Mesothelial cell of epicardium (in vitro differentiated cells): ENCODE data around the gene DIS3L2. TPM values are rescaled to one million over a fixed set of nuclear protein-coding genes. Genes with fewer than 3 reads are reported as not detected.
A peak's percentile ranks its signal among the peaks of the same experiment; 100 is the strongest.

Experiments used
- DNase-seq, 2 experiments: peaks; one replicate each; pipeline ENCODE4 v3.0.0; 2021; ENCODE audit warnings: low spot score in 2 of 2; ENCODE audit not compliant: unreplicated experiment in 2 of 2
- H3K27ac Mint-ChIP-seq: 2 replicates; pipeline ENCODE4 v1.8.0; 2021; ENCODE audit warnings: mixed read lengths
- H3K27me3 Mint-ChIP-seq: 2 replicates; pipeline ENCODE4 v1.8.0; 2021; ENCODE audit warnings: low read depth, mixed read lengths
- H3K36me3 Mint-ChIP-seq: 2 replicates; pipeline ENCODE4 v1.8.0; 2021; ENCODE audit warnings: mixed read lengths
- H3K4me1 Mint-ChIP-seq: 2 replicates; pipeline ENCODE4 v1.8.0; 2021; ENCODE audit warnings: mixed read lengths
- H3K4me3 Mint-ChIP-seq: 2 replicates; pipeline ENCODE4 v1.8.0; 2021; ENCODE audit warnings: mild to moderate bottlenecking, moderate library complexity, mixed read lengths
- H3K9me3 Mint-ChIP-seq: 2 replicates; pipeline ENCODE4 v1.8.0; 2021; ENCODE audit warnings: mixed read lengths
- total RNA-seq: library from RNA; stranded (reverse); gene quantifications from 3 replicates; pipeline ENCODE4 v1.2.1, GENCODE V29; 2021
- TF ChIP-seq, protein P1 (sequence below): fragments of 200-600 bp; sonication (generic); IDR thresholded peaks from one replicate; pipeline ENCODE4 v1.5.0; 2021; ENCODE audit warnings: antibody characterized with exemption; ENCODE audit not compliant: unreplicated experiment

The DIS3L2 gene
- total RNA-seq, 1 donor from 2014 or later: 74.4 TPM

DNA sequence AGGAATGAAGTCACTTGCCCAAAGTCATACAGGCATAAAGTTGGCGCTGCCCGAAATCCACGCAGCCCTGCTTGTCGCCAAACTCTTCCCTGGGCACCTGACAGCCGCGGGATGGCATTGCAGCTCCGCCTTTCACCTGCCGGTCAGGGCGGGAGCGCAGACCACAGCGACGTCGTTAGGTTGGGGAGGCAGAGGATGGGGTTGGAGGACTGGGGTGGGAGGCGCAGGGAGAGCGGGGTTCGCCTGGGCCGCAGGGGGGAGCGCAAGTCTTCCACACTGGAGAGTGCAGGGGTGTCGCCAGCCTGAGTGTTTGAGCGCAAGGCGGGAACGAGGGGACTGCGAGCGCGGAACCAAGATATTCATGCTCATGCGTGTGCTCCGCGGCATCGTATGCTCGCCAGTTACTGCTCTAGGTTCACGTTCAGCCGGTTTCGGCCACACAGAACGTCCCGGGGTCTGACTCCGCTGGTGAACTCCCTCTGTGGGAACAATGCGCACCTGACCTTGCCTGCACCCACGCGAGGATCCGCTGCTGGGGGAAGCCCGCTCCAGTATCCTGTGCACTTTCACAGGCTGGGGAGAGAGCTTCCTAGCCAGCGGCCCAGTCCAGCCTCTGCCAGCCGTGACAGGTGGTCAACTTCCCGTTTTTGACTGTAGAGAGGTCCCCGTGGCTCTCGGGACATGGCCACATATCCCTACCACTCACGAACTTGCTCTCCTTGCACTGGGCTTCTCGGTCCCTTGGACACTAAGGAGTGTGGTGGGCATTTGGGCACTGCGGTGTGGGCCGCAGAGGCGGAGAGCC is 34.5 kb upstream of the DIS3L2 start:
- no peaks in the 10 kb centered on the region for H3K9me3 Mint-ChIP-seq
- no peak overlapping the region for H3K27ac Mint-ChIP-seq
- TF ChIP-seq, protein P1, sequence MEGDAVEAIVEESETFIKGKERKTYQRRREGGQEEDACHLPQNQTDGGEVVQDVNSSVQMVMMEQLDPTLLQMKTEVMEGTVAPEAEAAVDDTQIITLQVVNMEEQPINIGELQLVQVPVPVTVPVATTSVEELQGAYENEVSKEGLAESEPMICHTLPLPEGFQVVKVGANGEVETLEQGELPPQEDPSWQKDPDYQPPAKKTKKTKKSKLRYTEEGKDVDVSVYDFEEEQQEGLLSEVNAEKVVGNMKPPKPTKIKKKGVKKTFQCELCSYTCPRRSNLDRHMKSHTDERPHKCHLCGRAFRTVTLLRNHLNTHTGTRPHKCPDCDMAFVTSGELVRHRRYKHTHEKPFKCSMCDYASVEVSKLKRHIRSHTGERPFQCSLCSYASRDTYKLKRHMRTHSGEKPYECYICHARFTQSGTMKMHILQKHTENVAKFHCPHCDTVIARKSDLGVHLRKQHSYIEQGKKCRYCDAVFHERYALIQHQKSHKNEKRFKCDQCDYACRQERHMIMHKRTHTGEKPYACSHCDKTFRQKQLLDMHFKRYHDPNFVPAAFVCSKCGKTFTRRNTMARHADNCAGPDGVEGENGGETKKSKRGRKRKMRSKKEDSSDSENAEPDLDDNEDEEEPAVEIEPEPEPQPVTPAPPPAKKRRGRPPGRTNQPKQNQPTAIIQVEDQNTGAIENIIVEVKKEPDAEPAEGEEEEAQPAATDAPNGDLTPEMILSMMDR: no peak
- DNase-seq: no peak
- no peaks in the 10 kb centered on the region for H3K36me3 Mint-ChIP-seq
- peaks cover 95% of the 10 kb centered on the region for H3K27me3 Mint-ChIP-seq
- peaks cover 8% of the 10 kb centered on the region for H3K4me1 Mint-ChIP-seq
- H3K4me3 Mint-ChIP-seq: peak overlapping the region; percentile 73

DNA sequence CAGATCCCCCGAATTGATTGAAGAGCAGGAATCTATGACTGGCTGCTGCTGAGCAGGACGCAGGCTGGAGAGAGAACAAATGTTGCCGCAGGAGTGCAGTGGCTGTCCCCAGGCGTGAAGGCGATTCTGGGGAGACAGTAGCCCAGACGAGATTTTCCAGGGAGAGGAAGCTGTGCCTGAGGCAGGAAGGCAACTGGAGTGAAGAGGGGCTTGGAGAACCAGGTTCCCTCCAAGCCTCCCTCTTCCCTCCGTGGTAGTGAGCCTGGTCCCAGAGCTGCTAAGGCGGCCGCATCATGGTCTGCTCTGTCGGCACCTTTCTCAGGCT is 34.0 kb upstream of the DIS3L2 start:
- no peak for DNase-seq
- no peak overlapping the region for H3K4me3 Mint-ChIP-seq

DNA sequence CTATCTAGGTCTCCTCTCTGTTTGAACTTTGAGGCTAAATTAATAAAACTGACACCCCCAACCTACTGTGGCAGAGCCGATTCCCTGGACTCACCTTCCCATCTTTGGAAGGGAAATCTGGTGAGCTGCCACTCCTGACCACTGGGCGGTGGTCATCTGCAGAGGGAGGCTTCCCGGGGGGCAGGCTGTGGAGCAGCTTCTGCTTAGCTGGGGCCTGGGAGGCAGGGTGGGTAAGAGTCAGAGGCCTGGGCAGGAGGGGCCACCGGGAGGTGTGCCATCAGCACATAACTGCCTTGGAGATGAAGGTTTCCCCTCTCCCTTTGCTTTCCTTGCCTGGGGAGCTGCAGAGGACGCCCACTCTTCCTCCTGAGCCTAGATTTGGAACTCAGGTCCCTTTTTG is 33.0 kb upstream of the DIS3L2 start:
- DNase-seq: peak in 1 of 2 experiments; percentile 35
- Mint-ChIP-seq H3K9me3 (no peaks in the 10 kb centered on the region), H3K36me3 (no peaks in the 10 kb centered on the region), H3K4me1 (peaks cover 8% of the 10 kb centered on the region), H3K4me3 (peak overlapping the region; percentile 1), H3K27ac (no peak overlapping the region), H3K27me3 (peaks cover 86% of the 10 kb centered on the region)
- TF ChIP-seq, protein P1: no peak

More for the DNA sequence above, 34.0 kb upstream of the DIS3L2 start:
- peaks cover 93% of the 10 kb centered on the region for H3K27me3 Mint-ChIP-seq
- peaks cover 8% of the 10 kb centered on the region for H3K4me1 Mint-ChIP-seq
- H3K9me3 Mint-ChIP-seq: no peaks in the 10 kb centered on the region
- H3K36me3 Mint-ChIP-seq: no peaks in the 10 kb centered on the region
- no peak overlapping the region for H3K27ac Mint-ChIP-seq
- TF ChIP-seq, protein P1: no peak

DNA sequence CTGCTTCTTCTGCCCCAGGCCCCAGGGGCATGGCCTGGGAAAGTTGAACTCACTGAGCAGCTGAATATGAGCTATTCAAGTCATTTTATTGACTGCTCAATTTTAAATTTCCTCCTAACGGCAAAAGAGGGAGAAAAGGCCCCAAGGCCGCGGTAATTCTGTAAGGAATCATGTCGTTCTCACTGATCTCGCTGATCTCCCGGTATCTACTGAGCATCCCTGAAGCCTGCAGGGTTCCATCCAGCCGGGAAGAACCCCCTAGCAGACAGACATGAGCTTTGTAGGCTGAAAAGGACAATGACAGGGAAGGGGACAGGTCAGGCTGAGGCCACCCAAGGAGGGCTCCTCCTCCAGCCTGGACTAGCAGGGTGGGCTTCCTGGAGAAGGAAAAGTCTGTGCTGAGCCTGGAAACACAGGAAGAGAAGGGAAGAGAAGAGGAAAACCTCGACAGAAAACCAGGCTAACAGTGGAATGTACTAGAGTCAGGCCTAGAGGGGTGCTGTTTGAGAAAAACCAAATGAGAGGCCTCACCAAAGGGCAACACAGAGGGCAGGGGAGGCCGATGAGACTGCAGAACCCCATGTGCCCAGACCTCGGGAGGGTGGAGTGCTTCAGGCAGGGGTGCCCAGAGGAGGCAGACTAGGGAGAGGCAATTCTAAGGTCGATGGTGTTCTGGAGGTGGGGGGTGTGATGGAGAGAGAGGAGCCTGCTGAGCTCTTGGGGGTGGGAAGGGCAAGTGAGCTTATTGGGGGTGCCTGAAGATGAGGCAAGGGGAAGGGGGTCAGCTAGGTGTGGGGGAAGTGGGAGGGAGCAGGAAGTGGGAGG is 32.4 kb upstream of the DIS3L2 start:
- TF ChIP-seq, protein P1: no peak

DNA sequence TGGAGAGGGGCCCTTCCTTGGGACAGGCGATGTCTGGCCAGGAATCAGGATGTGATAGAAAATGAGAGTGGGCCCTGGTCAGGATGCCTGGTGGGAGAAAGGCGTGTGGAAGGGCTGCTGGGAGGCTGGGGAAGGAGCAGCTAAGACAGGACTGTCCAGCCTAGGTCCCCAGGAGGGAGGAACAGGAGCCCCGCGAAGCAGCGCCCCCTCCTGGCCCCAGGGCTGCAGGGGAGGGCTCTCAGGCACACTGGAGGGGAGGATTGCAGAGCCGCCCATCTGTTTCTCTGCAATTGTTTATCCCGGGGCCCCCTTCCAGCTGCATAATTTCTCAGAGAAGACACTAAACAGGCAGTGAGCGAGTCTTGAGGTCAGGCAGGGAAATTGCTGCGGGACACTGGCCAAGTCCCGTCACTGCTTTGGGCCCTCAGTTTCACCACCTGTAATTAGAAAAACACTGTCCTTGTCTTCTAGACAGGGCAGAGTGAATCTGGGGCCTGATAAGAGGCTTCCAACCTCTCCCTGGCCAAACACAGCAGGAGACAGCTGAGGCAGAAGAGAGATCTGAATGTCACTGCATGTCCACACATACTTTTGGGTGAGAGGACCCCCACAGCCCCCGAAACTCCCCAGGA is 31.4 kb upstream of the DIS3L2 start:
- Mint-ChIP-seq H3K27me3 (peaks cover 70% of the 10 kb centered on the region), H3K9me3 (no peaks in the 10 kb centered on the region)
- TF ChIP-seq, protein P1: no peak

More for the DNA sequence above, 32.4 kb upstream of the DIS3L2 start:
- Mint-ChIP-seq H3K9me3 (no peaks in the 10 kb centered on the region), H3K4me3 (no peak overlapping the region), H3K36me3 (no peaks in the 10 kb centered on the region), H3K27me3 (peaks cover 80% of the 10 kb centered on the region), H3K27ac (no peak overlapping the region), H3K4me1 (peaks cover 8% of the 10 kb centered on the region)
- DNase-seq: peak in 1 of 2 experiments; percentile 24

More for the DNA sequence above, 31.4 kb upstream of the DIS3L2 start:
- H3K36me3 Mint-ChIP-seq: no peaks in the 10 kb centered on the region
- H3K27ac Mint-ChIP-seq: no peak overlapping the region
- peak in 1 of 2 experiments; percentile 38 for DNase-seq
- no peak overlapping the region for H3K4me3 Mint-ChIP-seq
- peaks cover 8% of the 10 kb centered on the region for H3K4me1 Mint-ChIP-seq
